ENCODE data around the gene GYS2.
A peak's percentile ranks its signal among the peaks of the same experiment; 100 is the strongest.

The GYS2 gene

GRCh38 chr12:21631367-21631766 is 26.7 kb upstream of the GYS2 start:
- no peak for TF ChIP-seq CTCF (IDR thresholded peaks at IDR 0.05)
- peaks cover 46% of the 10 kb centered on the region for H3K36me3 Mint-ChIP-seq (ENCODE audit: low read depth)
- H3K4me3 Mint-ChIP-seq, result no peak overlapping the region
- H3K9me3 Mint-ChIP-seq, result peaks cover 4% of the 10 kb centered on the region
- no peaks in the 10 kb centered on the region for H3K27me3 Mint-ChIP-seq (ENCODE audit: low read depth, poor library complexity)
- no peak for DNase-seq
- no peak overlapping the region for H3K27ac Mint-ChIP-seq
- no peaks in the 10 kb centered on the region for H3K4me1 Mint-ChIP-seq

- Mint-ChIP-seq H3K4me3 (no peak overlapping the region), H3K27ac (no peak overlapping the region), H3K27me3 (ENCODE audit: low read depth, poor library complexity) (no peaks in the 10 kb centered on the region), H3K4me1 (no peaks in the 10 kb centered on the region), H3K9me3 (peaks cover 4% of the 10 kb centered on the region), H3K36me3 (ENCODE audit: low read depth) (peaks cover 17% of the 10 kb centered on the region)
- no peak for TF ChIP-seq CTCF (IDR thresholded peaks at IDR 0.05)
- DNase-seq, result no peak
These were observed 23.3 kb upstream of the GYS2 start for GRCh38 chr12:21627924-21628323.

GRCh38 chr12:21618566-21618965 is 13.9 kb upstream of the GYS2 start:
- DNase-seq, result no peak
- peaks cover 4% of the 10 kb centered on the region for H3K9me3 Mint-ChIP-seq
- no peaks in the 10 kb centered on the region for H3K36me3 Mint-ChIP-seq (ENCODE audit: low read depth)
- H3K4me3 Mint-ChIP-seq, result no peak overlapping the region
- no peak overlapping the region for H3K27ac Mint-ChIP-seq
- no peaks in the 10 kb centered on the region for H3K27me3 Mint-ChIP-seq (ENCODE audit: low read depth, poor library complexity)
- TF ChIP-seq CTCF (IDR thresholded peaks at IDR 0.05), result no peak
- no peaks in the 10 kb centered on the region for H3K4me1 Mint-ChIP-seq

- TF ChIP-seq CTCF (IDR thresholded peaks at IDR 0.05), result no peak
- H3K36me3 Mint-ChIP-seq (ENCODE audit: low read depth), result no peaks in the 10 kb centered on the region
- H3K27me3 Mint-ChIP-seq (ENCODE audit: low read depth, poor library complexity), result no peaks in the 10 kb centered on the region
- no peaks in the 10 kb centered on the region for H3K4me1 Mint-ChIP-seq
- H3K27ac Mint-ChIP-seq, result no peak overlapping the region
- peaks cover 4% of the 10 kb centered on the region for H3K9me3 Mint-ChIP-seq
- no peak overlapping the region for H3K4me3 Mint-ChIP-seq
- DNase-seq, result no peak
These were observed 12.4 kb upstream of the GYS2 start for GRCh38 chr12:21617030-21617429.

GRCh38 chr12:21615431-21615830 is 10.8 kb upstream of the GYS2 start:
- DNase-seq, result no peak
- H3K9me3 Mint-ChIP-seq, result peaks cover 4% of the 10 kb centered on the region
- H3K4me3 Mint-ChIP-seq, result no peak overlapping the region
- no peak for TF ChIP-seq CTCF (IDR thresholded peaks at IDR 0.05)
- H3K27ac Mint-ChIP-seq, result peak overlapping the region; percentile 1
- no peaks in the 10 kb centered on the region for H3K36me3 Mint-ChIP-seq (ENCODE audit: low read depth)
- no peaks in the 10 kb centered on the region for H3K4me1 Mint-ChIP-seq
- no peaks in the 10 kb centered on the region for H3K27me3 Mint-ChIP-seq (ENCODE audit: low read depth, poor library complexity)

- H3K36me3 Mint-ChIP-seq (ENCODE audit: low read depth), result no peaks in the 10 kb centered on the region
- H3K9me3 Mint-ChIP-seq, result no peaks in the 10 kb centered on the region
- TF ChIP-seq CTCF (IDR thresholded peaks at IDR 0.05), result no peak
- no peaks in the 10 kb centered on the region for H3K27me3 Mint-ChIP-seq (ENCODE audit: low read depth, poor library complexity)
- no peaks in the 10 kb centered on the region for H3K4me1 Mint-ChIP-seq
- DNase-seq, result no peak
- H3K4me3 Mint-ChIP-seq, result no peak overlapping the region
- no peak overlapping the region for H3K27ac Mint-ChIP-seq
These were observed 9.9 kb upstream of the GYS2 start for GRCh38 chr12:21614506-21614905.
